Ramos (cell line): Measurements from ENCODE around the gene TFB2M.
"Not testable (repeated sequence)": the region's sequence is repeated elsewhere in the genome, so short reads cannot be mapped to it uniquely, and the experiment has no call there.

Experiments
- in situ Hi-C: fragments of 300-500 bp; cut with MboI; formaldehyde crosslinking; loops from one replicate; pipeline ENCODE4 v1.14.3; 2022; ENCODE audit warnings: low sequenced_read_pairs; ENCODE audit not compliant: unreplicated experiment

Gene TFB2M, protein sequence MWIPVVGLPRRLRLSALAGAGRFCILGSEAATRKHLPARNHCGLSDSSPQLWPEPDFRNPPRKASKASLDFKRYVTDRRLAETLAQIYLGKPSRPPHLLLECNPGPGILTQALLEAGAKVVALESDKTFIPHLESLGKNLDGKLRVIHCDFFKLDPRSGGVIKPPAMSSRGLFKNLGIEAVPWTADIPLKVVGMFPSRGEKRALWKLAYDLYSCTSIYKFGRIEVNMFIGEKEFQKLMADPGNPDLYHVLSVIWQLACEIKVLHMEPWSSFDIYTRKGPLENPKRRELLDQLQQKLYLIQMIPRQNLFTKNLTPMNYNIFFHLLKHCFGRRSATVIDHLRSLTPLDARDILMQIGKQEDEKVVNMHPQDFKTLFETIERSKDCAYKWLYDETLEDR

DNA sequence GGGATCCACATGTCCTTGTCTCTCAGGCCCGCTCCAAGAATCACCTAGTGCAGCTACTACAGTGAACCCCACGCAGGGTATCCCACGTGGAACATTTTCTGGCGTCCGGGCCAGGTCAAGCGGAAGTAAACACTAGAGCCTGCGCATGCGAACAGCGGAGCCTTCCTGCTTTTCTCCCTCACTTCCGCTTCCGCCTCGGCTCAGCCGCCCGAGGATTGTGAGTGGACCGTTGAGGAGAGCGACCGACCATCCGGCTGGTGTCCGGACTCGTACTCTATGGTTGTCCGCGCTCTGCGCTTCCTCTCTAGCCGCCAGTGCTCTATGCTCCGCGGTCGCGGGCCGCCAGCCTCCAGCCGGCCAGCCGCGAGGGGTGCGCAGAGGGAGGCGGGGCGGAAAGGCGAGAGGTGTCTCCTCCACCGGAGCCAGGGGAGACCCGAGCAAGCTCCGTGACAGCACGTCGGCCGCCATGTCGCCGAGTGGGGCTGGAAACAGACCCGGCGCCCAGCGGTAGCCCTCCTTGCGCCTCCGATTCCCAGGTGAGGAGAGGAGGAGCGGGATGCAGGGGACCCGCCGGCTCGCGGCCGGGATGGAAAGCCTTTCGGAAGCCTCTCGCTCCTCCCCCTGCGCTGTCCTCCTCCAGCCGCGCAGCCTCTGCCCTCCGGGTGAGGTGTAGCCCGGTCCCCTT, at the start of gene TFB2M, which contains the start of gene CNST:
Gene TFB2M (minus strand): TSS at position 134 of the 685 bp plus-strand sequence. CDS start 123 bp downstream, at position 11.
Gene CNST (plus strand): TSS at position 329 of the 685 bp plus-strand sequence. CDS start 25,107 bp downstream, outside the sequence.
- in situ Hi-C loops = no loop called here

DNA sequence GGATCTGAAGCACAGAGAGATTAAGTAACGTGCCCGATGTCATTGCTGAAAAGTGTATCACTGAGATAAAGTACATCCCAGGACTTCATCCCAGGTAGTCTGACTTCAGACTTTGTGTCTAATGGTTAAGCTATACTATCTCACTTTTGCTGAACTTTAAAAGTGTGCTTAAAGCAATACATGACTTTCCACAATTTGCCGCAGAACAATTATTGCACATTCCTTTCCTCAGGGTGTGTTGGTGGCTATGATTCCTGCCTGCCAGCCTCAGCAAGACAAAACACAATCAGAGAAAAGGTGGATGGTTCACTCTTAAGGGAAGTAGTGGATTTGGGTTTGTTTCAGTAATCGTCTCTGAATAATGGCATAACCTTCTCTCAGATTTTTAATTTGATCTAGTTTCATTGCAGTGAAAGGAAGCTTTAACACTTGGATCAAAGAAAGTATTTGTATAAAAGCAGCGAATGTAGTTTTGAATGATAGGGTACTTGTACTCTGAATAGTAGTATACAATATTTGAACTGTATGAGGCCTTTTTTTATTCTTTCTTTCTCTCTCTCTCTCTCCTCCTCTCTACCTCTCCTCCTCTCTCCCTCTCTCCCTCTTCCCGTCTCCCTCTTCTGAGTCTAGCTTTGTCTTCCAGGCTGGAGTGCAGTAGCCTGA, 47.2 kb upstream of the TFB2M start:
- in situ Hi-C loops = no loop called here

DNA sequence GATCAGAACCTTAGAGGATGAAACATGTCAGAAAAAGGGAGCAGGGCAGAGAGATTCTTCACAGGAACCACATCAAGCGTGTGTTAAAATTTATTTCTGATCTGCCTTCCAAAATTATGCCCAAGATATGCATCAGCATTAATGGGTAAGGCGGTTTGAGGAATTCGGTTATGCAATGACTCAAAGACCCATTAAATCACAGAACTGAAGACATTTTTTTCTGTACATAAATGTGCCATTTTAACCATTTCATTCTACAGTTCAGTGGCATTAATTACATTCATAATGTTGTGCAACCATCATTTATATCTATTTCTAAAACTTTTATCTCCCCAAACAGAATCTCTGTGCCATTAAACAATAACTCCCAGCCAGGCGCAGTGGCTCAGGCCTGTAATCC, 43.6 kb upstream of the TFB2M start:
- in situ Hi-C loops = no loop called here

DNA sequence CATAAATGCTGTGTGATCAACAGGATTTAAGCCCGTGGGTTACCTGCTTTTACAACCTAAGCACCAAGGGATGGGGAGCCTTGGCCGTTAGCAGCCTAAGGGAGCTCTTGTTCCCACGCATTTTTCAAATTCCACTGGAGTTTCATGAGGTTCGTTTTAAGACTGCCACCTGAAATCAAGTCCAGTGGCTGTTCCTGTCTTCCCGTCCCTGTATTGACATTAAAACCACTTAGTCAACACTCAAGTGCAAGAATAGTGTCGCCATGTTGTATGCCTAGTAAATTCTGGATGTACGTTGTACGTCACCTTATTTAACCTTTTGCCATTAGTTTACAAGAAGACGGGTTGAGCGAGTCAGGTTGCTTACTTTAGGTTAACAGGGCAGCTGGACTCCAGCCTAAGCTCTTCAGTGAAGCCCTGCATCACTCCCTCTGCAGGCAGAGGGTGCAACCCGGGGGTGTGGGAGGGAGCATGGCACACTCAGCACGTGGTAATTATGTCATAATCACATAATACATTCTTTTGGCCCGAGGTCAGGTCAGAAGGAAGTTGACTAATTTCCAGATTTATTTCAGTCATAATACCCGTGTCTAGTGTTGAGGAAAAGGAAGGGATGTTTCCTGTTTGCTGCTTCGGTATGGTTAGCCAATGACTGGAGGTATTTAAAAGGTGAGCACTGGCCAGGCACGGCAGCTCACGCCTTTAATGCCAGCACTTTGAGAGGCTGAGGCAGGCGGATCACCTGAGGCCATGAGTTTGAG, 42.7 kb upstream of the TFB2M start:
- in situ Hi-C loops = no loop called here

DNA sequence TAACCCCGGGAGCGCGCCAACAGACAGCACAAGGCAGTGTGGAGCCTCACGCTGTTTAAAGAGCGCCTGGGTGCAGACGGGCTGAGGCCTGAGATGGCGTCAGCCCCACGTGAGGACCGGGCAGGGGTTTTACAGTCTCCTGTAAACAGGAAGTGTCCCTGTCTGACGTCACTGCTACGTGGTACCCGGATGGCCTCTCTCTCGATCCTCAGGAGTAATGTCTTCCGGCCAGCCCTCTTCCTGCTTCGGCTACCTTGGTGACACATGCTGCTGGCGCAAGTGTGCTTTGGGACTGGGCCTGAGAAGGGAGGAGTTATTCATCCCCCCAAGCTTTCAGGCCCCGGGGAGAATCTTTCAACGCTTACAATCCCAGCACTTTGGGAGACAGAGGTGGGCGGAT, 41.4 kb upstream of the TFB2M start:
- in situ Hi-C loops = no loop called here

DNA sequence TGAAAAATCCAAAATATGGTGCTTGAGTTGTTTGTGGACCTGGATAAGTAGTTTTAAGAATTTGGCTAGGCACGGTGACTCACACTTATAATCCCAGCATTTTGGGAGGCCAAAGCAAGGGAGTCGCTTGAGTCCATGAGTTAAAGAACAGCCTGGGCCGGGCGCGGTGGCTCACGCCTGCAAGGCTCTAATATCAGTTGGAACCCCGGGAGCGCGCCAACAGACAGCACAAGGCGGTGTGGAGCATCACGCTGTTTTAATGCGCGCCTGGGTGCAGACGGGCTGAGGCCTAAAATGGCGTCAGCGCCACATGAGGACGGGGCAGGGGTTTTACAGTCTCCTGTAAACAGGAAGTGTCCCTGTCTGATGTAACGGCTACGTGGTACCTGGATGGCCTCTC, 39.2 kb upstream of the TFB2M start:
- in situ Hi-C loops = not testable (repeated sequence)

DNA sequence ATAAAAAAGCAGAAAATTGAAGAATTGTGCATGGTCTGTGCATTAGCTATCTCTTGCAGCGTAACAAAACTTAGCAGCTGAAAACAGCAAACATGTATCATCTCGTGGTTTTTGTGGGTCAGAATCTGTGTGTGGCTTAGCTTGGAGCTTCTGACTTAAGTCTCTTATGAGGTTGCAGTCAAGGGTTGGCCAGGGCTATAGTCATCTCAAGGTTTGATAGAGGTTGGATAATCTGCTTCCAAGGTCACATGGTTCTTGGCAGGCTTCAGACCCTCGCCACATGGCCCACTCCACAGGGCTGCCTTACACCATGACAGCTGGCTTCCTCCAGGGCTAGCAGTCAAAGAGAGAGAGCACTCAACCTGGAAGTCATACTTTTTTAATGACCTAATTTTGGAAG, 36.1 kb upstream of the TFB2M start:
- in situ Hi-C loops = no loop called here

DNA sequence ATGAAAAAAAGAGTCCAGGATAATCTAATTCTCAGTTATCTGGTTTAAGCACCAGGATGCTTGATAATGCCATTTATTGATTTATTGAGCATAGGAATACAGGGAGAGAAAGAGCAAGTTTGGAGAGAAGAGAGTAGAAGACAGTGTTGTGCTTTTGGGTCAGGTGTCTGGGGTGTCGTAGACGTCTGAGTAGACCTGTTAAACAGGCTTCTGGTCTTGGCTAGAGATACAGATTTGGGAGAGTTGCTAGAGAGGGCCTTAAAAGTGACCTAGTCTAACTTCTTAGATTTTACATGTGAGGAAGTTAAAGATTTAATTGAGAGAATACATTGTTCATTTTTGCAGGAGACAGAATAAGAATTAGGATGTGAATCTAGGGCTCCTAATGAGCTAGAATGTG, 34.5 kb upstream of the TFB2M start:
- in situ Hi-C loops = no loop called here

DNA sequence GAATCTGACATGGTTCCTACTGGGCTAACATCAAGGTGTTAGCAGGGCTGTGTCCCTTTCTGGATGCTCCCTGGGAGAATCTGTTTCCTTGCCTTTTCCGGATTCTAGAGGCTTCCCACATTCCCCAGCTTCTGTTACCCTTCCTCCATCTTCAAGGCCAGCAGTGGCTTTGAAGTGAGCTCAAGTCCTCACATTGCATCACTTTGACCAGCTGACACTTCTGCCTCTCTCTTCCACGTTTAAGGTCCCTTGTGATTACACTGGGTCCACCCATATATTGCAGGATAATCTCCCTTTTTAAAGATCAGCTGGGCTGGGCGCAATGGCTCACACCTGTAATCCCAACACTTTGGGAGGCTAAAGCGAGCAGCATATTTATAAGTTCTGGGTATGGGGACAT, 33.3 kb upstream of the TFB2M start:
- in situ Hi-C loops = no loop called here

DNA sequence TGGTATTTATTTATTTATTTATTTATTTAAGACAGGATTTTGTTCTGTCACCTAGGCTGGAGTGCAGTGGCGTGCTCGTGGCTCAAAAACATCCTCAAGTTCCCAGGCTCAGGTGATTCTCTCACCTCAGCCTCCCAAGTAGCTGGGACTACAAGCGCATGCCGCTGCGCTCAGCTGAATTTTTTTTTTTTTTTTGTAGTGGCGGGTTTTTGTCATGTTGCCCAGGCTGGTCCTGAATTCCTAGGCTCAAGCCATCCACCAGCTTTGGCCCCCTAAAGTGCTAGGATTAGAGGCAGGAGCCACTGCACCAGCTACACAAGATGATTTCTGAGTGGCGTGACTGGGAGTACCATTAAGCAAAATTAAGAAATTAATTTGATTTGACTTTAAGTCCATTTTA, 31.9 kb upstream of the TFB2M start:
- in situ Hi-C loops = no loop called here

DNA sequence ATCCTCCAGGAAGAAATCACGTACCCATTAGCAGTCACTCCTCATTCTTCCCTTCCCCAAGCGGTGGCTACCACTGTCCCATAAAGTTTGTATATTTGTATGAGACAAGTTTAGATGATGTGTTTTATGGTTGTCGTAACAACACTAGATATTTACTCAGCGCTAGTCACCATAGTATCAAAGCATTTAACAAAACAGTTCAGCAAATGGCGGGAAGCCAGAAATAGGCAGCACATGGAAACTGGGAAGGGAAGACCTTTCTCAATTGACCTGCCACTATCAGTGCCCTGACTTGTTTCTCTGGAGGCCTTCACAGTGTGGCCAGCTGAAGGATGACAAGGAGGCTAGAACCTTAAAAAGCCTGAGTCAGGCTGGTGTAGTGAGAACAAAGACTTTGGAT, 31.3 kb upstream of the TFB2M start:
- in situ Hi-C loops = no loop called here

DNA sequence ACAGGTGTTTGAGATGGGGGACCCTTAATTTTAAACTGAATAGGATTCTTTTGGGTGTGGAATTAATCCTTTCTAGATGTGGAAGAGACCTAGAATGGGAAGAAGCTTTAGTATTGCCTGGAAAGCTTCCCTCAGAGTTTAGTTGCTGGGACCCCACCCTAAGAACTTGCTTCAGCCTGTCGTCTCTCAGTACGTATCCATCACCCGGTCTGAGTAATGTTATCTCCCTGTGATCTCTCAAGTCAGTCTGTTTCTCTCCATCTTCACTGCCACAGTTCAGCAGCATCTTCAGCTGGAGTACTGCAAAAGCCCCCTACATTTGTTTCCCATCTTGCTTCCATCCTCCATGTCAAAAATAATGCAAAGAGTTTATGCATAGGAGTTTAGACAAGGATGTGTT, 29.1 kb upstream of the TFB2M start:
- in situ Hi-C loops = no loop called here

DNA sequence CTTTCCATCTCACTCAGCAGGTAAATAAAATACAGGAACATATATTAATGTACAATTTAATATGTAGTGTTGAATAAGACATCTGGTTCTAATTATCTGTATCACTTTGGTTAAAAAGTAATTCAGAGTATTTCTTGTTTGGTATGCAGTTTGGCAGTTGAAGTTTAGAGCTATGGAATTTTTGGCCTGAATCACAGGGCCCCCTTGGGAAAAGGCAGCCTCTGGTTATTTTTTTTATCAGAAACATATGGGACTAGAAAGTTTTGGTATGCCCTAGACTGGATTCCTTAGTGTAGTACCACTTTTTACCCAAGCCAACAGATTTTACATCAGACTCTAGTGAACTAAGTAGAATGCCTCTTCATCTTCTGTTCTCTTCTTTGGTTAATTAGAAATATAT, 26.6 kb upstream of the TFB2M start:
- in situ Hi-C loops = no loop called here

DNA sequence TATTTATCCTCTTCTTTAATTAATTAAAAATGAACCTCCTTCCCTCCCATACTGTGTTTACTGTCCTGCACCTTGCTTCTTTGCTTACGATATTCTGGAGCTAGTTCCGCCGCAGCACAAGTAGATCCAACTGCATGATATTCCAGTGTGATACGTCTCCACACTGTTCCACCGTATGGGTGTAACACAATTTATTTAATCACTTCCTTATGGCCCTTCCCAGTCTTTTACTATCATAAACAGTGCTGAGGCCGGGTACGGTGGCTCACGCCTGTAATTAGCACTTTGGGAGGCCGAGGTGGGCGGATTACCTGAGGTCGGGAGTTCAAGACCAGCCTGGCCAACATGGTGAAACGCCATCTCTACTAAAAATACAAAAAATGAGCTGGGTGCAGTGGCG, 25.9 kb upstream of the TFB2M start:
- in situ Hi-C loops = no loop called here

DNA sequence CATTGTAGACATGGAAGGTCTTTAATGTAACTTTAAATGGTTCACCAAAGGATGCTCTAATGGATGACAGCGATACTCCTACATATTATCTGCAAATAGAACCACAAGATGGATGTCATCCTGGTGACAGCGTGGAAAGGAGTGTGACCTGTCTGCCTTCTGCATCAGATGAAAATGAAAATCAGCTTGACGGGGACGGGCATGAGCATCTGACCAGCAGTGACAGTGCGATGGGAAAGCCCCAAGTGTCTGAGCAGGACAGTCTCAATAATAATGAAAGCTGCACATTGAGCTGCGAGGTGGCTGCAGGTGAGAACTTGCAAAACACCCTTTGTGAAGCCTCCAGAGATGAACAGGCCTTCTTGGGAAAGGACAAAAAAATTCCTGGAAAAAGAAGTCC, 25.4 kb upstream of the TFB2M start:
- in situ Hi-C loops = no loop called here

DNA sequence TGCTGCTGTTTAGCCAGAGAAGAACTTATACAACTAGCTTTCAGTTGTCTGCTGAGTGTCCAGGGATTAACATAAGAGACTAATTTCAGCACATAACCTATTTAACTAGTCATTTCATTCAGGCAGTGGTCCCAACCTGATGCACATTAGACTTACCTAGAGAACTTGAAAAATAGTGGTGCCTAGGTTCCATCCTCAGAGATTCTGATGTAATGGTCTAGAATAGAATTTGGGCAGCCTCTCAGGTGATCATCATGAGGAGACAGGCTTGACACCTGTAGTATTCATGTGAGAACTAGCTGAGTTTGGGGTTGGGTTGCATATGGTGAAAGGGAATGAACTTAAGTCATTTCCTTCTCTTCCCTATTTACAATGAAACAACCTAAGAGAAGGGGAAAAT, 25.0 kb upstream of the TFB2M start:
- in situ Hi-C loops = no loop called here

DNA sequence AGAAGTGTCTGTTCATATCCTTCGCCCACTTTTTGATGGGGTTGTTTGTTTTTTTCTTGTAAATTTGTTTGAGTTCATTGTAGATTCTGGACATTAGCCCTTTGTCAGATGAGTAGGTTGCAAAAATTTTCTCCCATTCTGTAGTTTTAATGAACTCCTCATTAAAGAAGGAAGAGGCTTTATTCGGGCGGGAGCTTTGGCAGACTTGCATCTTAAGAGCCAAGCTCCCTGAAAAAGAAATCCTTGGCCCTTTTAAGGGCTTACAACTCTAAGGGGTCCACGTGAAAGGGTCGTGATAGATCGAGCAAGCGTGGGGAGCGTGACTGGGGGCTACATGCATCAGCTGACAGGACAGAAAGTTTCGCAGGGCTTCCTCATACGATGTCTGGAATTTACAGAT, 23.9 kb upstream of the TFB2M start:
- in situ Hi-C loops = not testable (repeated sequence)

DNA sequence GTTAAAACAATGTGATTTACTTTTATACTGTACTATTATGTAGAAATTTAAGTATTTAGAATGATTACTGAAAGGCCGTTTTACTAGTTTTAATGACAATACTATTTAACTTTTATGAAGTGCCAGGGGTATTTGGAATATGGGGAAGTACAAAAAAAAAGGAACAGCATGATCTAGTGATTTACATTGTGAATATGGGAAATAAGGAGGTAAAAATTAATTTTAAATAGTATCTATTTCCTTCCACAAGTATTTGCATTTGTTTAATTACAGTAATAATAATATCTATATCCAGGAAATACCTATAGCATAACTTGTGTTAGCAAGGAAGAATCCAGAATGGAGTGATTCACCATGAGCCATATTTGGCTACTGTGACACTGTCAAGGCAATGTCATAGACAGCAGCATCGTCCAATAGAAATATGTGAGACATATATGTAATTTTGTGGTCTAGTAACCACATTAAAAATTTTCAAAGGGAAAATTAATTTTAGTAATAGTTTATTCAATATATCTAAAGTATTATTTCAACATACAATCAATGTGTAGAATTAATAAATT, 22.2 kb upstream of the TFB2M start:
- in situ Hi-C loops = no loop called here

DNA sequence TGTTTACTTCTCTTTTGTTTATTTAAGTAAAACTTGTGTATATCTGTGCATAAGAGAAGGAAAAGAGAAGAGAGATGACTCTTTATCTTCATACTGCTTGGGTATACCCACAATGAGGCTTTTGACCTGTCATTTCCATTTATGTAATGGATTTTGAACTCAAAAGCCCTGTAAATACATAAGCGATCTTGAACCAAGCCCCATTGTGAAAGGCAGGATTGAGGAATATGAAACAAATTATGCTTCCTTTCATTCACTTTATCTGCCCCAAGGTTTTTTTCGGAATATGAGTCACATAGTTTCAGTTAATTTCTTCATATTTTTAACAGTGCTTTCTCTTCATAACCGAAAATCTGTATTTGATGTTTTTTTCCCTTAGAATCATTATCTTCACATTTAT, 21.5 kb upstream of the TFB2M start:
- in situ Hi-C loops = no loop called here

DNA sequence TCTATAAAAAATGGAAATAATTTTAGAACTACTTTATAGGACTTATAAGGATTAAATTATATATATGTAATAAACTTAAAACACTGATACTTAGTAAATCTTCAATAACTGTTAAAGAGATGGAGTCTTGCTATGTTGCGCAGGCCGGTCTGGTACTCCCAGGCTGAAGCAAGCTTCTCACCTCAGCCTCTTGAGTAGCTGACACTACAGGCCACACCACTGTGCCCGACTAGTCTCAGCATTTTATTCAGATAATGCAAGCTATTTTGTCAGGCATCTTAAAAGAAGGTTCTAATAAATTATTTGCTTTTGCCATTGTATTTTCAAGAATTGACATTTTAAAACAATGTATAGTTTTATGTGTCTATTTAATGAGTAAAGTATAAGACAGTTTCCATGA, 21.0 kb upstream of the TFB2M start:
- in situ Hi-C loops = no loop called here
